Peyer's patch (tissue), 4 donors: Measurements from ENCODE around the gene SEC14L5. TPM values are rescaled to one million over a fixed set of nuclear protein-coding genes. Genes with fewer than 3 reads are reported as not detected.

Source experiments
- DNase-seq, 3 donors: peaks; one replicate each; pipeline ENCODE4 v3.0.0-alpha.2; 2017 to 2019
- H3K27ac ChIP-seq, 4 donors: fragments of 200-600 bp; sonication (generic); one replicate each; pipeline ENCODE4 v1.5.1; 2016 to 2019
- H3K27me3 ChIP-seq, 2 donors: fragments of 200-600 bp; sonication (generic); one replicate each; pipeline ENCODE4 v1.5.1; 2019
- H3K36me3 ChIP-seq, 3 donors: fragments of 200-600 bp; sonication (generic); one replicate each; pipeline ENCODE4 v1.5.1; 2016 to 2019
- H3K4me1 ChIP-seq, 4 donors: fragments of 200-600 bp; sonication (generic); one replicate each; pipeline ENCODE4 v1.5.1; 2016 to 2019
- H3K4me3 ChIP-seq, 4 donors: fragments of 200-600 bp; sonication (generic); 1 replicate in 3 of 4; 2 replicates in 1 of 4; pipeline ENCODE4 v1.5.1; 2016 to 2019; ENCODE audit warnings: mild to moderate bottlenecking in 1 of 4
- H3K9me3 ChIP-seq, 4 donors: fragments of 200-600 bp; sonication (generic); one replicate each; pipeline ENCODE4 v1.5.1; 2016 to 2019; ENCODE audit warnings: mild to moderate bottlenecking in 1 of 4
- POLR2A ChIP-seq, 2 donors: fragments of 450-650 bp; IDR thresholded peaks; one replicate each; pipeline ENCODE4 v1.5.1; 2017; ENCODE audit warnings: antibody characterized with exemption in 2 of 2, mild to moderate bottlenecking in 2 of 2, moderate library complexity in 2 of 2
- total RNA-seq, 4 donors: library from RNA; depleted of rRNA; stranded (reverse); fragments of >200 nt; gene quantifications; one replicate each; pipeline ENCODE4 v1.1.0, GENCODE V29; 2016
- TF ChIP-seq, protein P1 (sequence below), 6 experiments: fragments of 450-650 bp in 4 of 6; fragments of 200-600 bp in 2 of 6; sonication (generic) in 1 of 6; IDR thresholded peaks; one replicate each; pipeline ENCODE4 v1.5.1; 2017 to 2019; ENCODE audit warnings: antibody characterized with exemption in 6 of 6, mild to moderate bottlenecking in 3 of 6, moderate library complexity in 1 of 6

SEC14L5 gene
- 1 to 10 TPM in 2 of 4 donors, under 1 TPM in 2; 0.13 to 2.0 (median 1.1) TPM for total RNA-seq

DNA sequence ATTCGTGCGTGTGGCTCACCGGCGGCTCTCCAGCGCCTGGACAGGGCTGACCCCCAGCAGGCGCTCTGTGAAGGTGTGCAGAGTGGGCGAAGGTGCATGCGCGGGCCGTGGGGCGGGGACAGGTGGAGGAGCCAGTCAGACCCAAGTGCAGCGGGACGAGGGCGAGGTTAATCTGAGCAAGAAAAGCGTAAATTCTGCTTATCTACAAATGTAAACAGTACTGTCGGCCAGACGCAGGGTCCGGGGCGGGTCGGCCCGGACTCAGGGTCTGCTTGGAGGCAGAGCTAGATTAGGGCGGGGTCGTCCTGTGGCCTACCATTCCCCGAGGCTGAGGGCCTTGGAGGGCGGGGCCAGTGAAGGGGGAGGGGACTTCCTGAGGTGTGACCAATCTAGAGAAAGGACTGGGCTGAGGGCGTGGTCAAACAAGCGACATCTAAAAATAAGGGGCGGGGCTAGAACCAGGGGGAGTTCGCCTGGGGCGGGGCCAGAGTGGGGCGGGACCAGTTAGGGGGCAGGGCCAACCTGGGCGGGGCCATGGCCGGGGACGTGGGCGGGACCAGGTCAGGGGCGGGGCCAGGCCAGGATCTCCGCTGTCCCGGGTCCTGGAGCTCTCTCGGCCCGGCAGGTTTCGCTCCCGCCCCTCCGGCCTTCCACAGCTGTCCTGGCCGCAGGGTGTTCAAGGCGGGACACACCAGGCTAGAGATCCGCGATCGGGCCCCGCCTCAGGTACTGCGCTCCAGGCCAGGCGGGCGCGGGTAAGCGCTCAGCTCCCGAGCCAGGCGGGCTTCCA lies at the start of gene SEC14L5:
TSS of gene SEC14L5 (plus strand) at position 611 of the 790 bp plus-strand sequence. CDS start 994 bp downstream, outside the sequence.
- DNase-seq, result peak; percentile 82 to 99 (median 97)
- no peaks in the 10 kb centered on the region for H3K27me3 ChIP-seq
- no peaks in the 10 kb centered on the region for H3K9me3 ChIP-seq
- peak within 1 kb of the TSS; percentile 29 to 62 (median 43) for H3K4me3 ChIP-seq
- H3K4me1 ChIP-seq, result peaks cover 0 to 15% (median 2%) of the 10 kb centered on the region in 4 donors
- H3K27ac ChIP-seq, result peak within 1 kb of the TSS; percentile 25 to 81 (median 59)
- no peaks in the 10 kb centered on the region for H3K36me3 ChIP-seq
- peak; percentile 32 to 62 for TF ChIP-seq POLR2A (IDR thresholded peaks at IDR 0.05)
- TF ChIP-seq, protein P1, sequence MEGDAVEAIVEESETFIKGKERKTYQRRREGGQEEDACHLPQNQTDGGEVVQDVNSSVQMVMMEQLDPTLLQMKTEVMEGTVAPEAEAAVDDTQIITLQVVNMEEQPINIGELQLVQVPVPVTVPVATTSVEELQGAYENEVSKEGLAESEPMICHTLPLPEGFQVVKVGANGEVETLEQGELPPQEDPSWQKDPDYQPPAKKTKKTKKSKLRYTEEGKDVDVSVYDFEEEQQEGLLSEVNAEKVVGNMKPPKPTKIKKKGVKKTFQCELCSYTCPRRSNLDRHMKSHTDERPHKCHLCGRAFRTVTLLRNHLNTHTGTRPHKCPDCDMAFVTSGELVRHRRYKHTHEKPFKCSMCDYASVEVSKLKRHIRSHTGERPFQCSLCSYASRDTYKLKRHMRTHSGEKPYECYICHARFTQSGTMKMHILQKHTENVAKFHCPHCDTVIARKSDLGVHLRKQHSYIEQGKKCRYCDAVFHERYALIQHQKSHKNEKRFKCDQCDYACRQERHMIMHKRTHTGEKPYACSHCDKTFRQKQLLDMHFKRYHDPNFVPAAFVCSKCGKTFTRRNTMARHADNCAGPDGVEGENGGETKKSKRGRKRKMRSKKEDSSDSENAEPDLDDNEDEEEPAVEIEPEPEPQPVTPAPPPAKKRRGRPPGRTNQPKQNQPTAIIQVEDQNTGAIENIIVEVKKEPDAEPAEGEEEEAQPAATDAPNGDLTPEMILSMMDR (IDR thresholded peaks at IDR 0.05), result peak in 1 of 6 experiments; percentile 17

DNA sequence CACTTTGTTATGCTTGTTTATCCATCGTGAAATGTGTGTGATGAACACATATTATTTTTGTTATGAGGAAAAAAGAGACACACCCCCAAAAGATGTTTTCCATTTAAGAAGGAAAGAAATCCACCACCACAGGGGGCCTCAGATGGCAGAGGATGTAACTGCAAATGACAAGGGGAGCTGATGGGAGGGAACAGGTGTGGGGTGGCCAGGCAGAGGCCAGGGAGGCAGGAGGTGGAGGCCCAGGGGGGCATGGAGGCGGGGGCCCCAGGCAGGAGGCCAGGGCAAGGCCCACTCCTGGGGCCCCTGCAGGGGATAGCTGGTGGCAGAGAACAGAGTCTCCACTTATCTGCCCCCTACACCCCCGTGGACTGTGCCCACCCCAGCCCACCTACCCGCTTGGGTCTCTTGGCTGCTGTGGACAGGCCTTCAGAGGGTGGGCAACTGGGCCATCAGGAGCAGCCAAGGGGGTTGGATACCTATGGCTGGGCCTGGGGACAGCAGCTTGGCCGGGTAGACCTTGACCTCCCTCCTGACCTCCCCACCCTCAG lies 49.2 kb upstream of the SEC14L5 start:
- H3K9me3 ChIP-seq, result no peaks in the 10 kb centered on the region
- no peaks in the 10 kb centered on the region for H3K36me3 ChIP-seq

DNA sequence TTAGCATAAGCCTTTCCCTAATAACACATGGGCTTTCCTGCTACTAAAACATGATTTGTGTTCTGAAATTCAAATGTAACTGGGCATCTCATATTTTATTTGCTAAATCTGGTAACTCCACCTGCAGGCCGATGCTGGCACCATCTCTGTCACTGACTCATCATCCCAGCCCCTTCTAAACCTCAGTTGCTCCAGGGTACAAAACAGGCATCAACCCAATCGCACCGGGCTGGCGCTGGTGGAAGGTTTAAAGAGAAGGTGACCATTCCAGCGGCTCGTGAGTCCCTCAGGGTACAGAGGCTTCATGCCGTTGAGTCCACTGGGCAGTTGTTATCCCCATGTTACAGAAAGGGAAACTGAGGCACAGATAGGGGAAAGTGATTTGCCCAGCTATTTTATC lies 48.3 kb upstream of the SEC14L5 start:
- H3K36me3 ChIP-seq, result no peaks in the 10 kb centered on the region

More for the DNA sequence above, 49.2 kb upstream of the SEC14L5 start:
- H3K27me3 ChIP-seq, result no peaks in the 10 kb centered on the region
- no peak overlapping the region for H3K27ac ChIP-seq
- no peaks in the 10 kb centered on the region for H3K4me1 ChIP-seq
- TF ChIP-seq, protein P1 (IDR thresholded peaks at IDR 0.05), result no peak
- H3K4me3 ChIP-seq, result no peak overlapping the region
- no peak for DNase-seq

DNA sequence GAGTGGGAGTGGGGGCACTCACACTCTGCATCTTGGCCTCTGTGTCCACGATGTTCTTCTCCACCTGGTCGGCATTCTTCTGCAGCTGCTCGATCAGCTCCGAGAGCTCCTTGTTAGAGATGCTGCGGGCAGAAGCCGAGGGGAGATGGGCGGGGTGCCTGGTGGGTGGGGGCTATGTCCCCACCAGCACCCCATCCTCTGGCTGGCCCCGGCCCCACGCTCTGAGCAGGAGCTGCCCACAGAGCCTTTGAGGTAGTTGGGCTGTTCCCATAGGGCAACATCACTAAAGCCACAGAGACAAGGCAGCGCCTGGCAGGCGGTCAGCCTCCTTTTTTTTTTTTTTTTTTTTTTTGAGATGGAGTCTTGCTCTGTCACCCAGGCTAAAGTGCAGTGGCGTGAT lies 47.3 kb upstream of the SEC14L5 start:
- Histone ChIP-seq H3K36me3 (no peaks in the 10 kb centered on the region), H3K27ac (no peak overlapping the region), H3K9me3 (no peaks in the 10 kb centered on the region), H3K4me1 (no peaks in the 10 kb centered on the region), H3K4me3 (no peak overlapping the region), H3K27me3 (no peaks in the 10 kb centered on the region)
- TF ChIP-seq, protein P1 (IDR thresholded peaks at IDR 0.05), result no peak
- TF ChIP-seq POLR2A (IDR thresholded peaks at IDR 0.05), result no peak
- DNase-seq, result no peak

More for the DNA sequence above, 48.3 kb upstream of the SEC14L5 start:
- Histone ChIP-seq H3K4me3 (no peak overlapping the region), H3K4me1 (no peaks in the 10 kb centered on the region), H3K27me3 (no peaks in the 10 kb centered on the region), H3K9me3 (no peaks in the 10 kb centered on the region), H3K27ac (no peak overlapping the region)
- no peak for TF ChIP-seq POLR2A (IDR thresholded peaks at IDR 0.05)
- TF ChIP-seq, protein P1 (IDR thresholded peaks at IDR 0.05), result no peak
- DNase-seq, result no peak

DNA sequence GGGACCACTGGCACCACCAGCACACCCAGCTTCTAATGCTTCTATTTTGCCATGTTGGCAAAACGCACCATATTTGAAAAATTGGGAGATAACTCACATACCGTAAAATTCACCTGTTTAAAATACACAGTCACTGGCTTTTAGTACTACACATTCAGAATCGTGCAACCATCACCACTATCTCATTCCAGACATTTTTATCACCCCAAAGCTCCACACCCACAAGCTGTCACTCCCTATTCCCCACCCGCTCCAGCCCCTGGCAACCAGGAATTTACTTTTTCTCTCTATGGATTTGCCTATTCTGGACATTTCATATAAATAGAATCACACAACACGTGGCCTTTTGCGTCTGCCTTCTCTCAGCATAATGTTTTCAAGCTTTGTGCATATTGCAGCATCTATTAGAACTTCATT lies 46.2 kb upstream of the SEC14L5 start:
- TF ChIP-seq, protein P1 (IDR thresholded peaks at IDR 0.05), result no peak
- no peak for TF ChIP-seq POLR2A (IDR thresholded peaks at IDR 0.05)
- H3K27me3 ChIP-seq, result no peaks in the 10 kb centered on the region
- H3K4me1 ChIP-seq, result no peaks in the 10 kb centered on the region
- no peaks in the 10 kb centered on the region for H3K36me3 ChIP-seq
- no peak for DNase-seq
- no peaks in the 10 kb centered on the region for H3K9me3 ChIP-seq
- H3K27ac ChIP-seq, result no peak overlapping the region
- no peak overlapping the region for H3K4me3 ChIP-seq
